AG04450 (cell line): Measurements from ENCODE around the gene FAM181A. TPM values are rescaled to one million over a fixed set of nuclear protein-coding genes. Genes with fewer than 3 reads are reported as not detected.

Experiments
- CTCF ChIA-PET: fragments of 300-600, 350-600 bp; formaldehyde crosslinking; extraction: SDS; loops from one replicate; lab custom pipeline; 2022; ENCODE audit warnings: antibody characterized with exemption, inconsistent platforms; lab: Charles Lee
- POLR2A ChIA-PET: fragments of 350-600 bp; formaldehyde crosslinking; extraction: SDS; loops from one replicate; lab custom pipeline; 2021; ENCODE audit warnings: antibody characterized with exemption, inconsistent platforms; lab: Yijun Ruan, JAX
- DNase-seq: peaks from one replicate; pipeline ENCODE4 v3.0.0-alpha.2; 2011; ENCODE audit warnings: low read depth, low spot score
- H3K27ac ChIP-seq: one replicate; pipeline ENCODE4 v1.5.1; 2012; ENCODE audit warnings: low read depth, low read length, control low read depth
- H3K27me3 ChIP-seq: one replicate; pipeline ENCODE4 v1.6.0; 2012; ENCODE audit warnings: low read length; ENCODE audit not compliant: control insufficient read depth, insufficient read depth
- H3K4me3 ChIP-seq: 2 replicates; pipeline ENCODE4 v1.5.1; 2011; ENCODE audit warnings: mild to moderate bottlenecking, low read depth, low read length, control low read depth
- H3K9me3 ChIP-seq: 2 replicates; pipeline ENCODE4 v1.5.1; 2012; ENCODE audit warnings: low read length; ENCODE audit not compliant: control insufficient read depth, insufficient read depth
- CTCF ChIP-seq: IDR thresholded peaks from 2 replicates; pipeline ENCODE4 v1.5.1; 2011; ENCODE audit warnings: low read depth, low read length, control low read depth, inconsistent platforms
- polyA plus RNA-seq: library from polyadenylated mRNA; depleted of rRNA; stranded (reverse); fragments of >200 nt; gene quantifications from 2 replicates; pipeline ENCODE4 v1.2.3, GENCODE V29; 2011

FAM181A gene
- polyA plus RNA-seq, 1 experiment: not detected

GRCh38 chr14:93953263-93953662 lies 26.1 kb downstream of the FAM181A start:
- DNase-seq: no peak
- Histone ChIP-seq H3K9me3 (no peaks in the 10 kb centered on the region; the same call in 1 of the 2 replicates), H3K4me3 (no peak overlapping the region), H3K27ac (no peak overlapping the region), H3K27me3 (no peaks in the 10 kb centered on the region)
- ChIA-PET POLR2A (no interaction called here), CTCF (interaction anchor here (2.7 kb wide), 1 partner anchor 13 kb away, joined by 13 read pairs; no protein-coding TSS in a partner anchor)
- no peak for TF ChIP-seq CTCF

DNA sequence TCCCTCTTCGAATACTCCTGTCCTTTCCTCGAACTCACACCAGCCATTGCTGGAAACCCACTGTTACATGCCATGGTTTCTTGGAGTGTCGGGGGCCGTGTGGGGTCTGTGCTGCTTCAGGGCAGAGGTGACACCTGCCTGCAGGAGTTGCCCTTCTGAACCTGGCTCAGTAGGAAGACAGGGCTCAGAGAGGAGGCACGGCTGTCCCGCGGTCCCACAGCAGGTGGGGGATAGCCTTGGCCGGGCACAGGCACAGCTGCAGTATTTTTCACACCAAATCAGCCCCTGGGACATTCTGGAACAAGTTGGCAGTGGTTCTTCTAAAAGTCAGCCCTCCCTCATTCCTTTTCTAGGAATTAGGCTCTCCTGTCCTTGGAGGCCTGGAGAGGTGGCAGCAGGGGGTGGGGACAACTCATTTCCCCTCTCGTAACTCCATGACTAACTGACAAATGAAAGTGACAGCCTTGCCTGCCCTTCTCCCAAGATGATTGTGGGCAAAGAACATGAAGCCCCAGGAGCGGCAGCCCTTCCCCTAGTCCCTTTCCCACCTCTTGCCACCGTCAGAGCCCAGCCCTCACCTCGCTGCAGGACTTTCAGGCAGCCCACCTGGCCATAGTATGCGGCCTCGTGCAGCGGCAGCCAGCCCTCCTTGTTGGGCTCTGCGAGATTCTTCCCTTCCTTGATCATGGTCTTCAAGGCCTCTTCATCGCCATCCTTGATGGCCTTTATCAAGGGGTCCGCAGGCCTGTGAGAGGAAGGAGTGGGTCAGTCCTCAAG lies 26.8 kb downstream of the FAM181A start:
- CTCF ChIA-PET: interaction anchor here (2.7 kb wide), 1 partner anchor 14 kb away, joined by 13 read pairs; no protein-coding TSS in a partner anchor

GRCh38 chr14:93954516-93954830 lies 27.3 kb downstream of the FAM181A start:
- POLR2A ChIA-PET: no interaction called here
- no peak for TF ChIP-seq CTCF
- no peak for DNase-seq

More for the DNA sequence above, 26.8 kb downstream of the FAM181A start:
- Histone ChIP-seq H3K4me3 (no peak overlapping the region), H3K9me3 (no peaks in the 10 kb centered on the region; the same call in 1 of the 2 replicates), H3K27me3 (no peaks in the 10 kb centered on the region), H3K27ac (no peak overlapping the region)
- no peak for TF ChIP-seq CTCF
- DNase-seq: no peak
- POLR2A ChIA-PET: no interaction called here

GRCh38 chr14:93954900-93955849 lies 28.0 kb downstream of the FAM181A start:
- Histone ChIP-seq H3K4me3 (no peak overlapping the region), H3K27me3 (no peaks in the 10 kb centered on the region), H3K9me3 (no peaks in the 10 kb centered on the region), H3K27ac (no peak overlapping the region)
- ChIA-PET POLR2A (interaction anchor here (0.6 kb wide), 1 partner anchor 31 kb away, joined by 4 read pairs; no protein-coding TSS in a partner anchor), CTCF (interaction anchor here (0.7 to 0.9 kb wide), 3 partner anchors 15 to 225 kb away, joined by 3 to 4 read pairs (median 4); no protein-coding TSS in a partner anchor)
- DNase-seq: no peak
- TF ChIP-seq CTCF: no peak

More at GRCh38 chr14:93954516-93954830, 27.3 kb downstream of the FAM181A start:
- Histone ChIP-seq H3K27ac (no peak overlapping the region), H3K4me3 (no peak overlapping the region), H3K9me3 (no peaks in the 10 kb centered on the region; the same call in 1 of the 2 replicates), H3K27me3 (no peaks in the 10 kb centered on the region)
- CTCF ChIA-PET: no interaction called here
